Measurements from ENCODE around the gene GNL1.
"Not testable (repeated sequence)": the region's sequence is repeated elsewhere in the genome, so short reads cannot be mapped to it uniquely, and the experiment has no call there.

The GNL1 gene

GRCh38 chr6:30530014-30530413 is 26.3 kb downstream of the GNL1 start:
- H3K4me3 ChIP-seq (ENCODE audit: low read depth, low read length): no peak overlapping the region
- TF ChIP-seq, protein P1, sequence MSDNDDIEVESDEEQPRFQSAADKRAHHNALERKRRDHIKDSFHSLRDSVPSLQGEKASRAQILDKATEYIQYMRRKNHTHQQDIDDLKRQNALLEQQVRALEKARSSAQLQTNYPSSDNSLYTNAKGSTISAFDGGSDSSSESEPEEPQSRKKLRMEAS (IDR thresholded peaks at IDR 0.05; ENCODE audit: low read depth, low read length): 0 out of 2 replicates have a peak, but pooled peaks have one; percentile 1
- TF ChIP-seq MYC (IDR thresholded peaks at IDR 0.05; ENCODE audit: low read depth, low read length) (no peak), POLR2A (IDR thresholded peaks at IDR 0.05; ENCODE audit: extremely low read depth, insufficient read length) (no peak)
- TF ChIP-seq, protein P2, sequence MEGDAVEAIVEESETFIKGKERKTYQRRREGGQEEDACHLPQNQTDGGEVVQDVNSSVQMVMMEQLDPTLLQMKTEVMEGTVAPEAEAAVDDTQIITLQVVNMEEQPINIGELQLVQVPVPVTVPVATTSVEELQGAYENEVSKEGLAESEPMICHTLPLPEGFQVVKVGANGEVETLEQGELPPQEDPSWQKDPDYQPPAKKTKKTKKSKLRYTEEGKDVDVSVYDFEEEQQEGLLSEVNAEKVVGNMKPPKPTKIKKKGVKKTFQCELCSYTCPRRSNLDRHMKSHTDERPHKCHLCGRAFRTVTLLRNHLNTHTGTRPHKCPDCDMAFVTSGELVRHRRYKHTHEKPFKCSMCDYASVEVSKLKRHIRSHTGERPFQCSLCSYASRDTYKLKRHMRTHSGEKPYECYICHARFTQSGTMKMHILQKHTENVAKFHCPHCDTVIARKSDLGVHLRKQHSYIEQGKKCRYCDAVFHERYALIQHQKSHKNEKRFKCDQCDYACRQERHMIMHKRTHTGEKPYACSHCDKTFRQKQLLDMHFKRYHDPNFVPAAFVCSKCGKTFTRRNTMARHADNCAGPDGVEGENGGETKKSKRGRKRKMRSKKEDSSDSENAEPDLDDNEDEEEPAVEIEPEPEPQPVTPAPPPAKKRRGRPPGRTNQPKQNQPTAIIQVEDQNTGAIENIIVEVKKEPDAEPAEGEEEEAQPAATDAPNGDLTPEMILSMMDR (IDR thresholded peaks at IDR 0.05; ENCODE audit: low read depth, low read length): no peak
- peak; percentile 49 for DNase-seq (ENCODE audit: low read depth)

DNA sequence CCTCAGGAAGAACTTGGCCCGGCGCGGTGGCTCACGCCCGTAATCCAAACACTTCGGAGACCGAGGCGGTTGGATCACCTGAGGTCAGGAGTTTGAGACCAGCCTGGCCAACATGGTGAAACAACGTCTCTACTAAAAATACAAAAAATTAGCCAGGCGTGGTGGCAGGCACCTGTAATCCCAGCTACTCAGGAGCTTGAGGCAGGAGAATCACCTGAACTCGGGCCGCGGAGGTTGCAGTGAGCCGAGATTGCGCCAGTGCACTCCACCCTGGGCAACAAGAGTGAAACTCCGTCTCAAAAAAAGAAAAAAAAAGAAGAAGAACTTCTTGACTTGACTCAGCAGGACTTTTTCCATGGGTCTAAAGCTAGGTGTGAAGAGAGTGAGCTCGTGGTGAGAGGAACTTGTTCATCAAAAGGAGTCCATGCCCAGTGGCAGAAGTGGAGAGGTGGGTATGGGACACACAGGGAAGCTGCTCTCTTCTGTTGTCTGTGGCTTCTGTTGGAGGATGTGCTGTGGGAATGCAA is 26.9 kb downstream of the GNL1 start:
- not testable (repeated sequence) for DNase-seq (ENCODE audit: low read depth); H3K4me3 ChIP-seq (ENCODE audit: low read depth, low read length)

DNA sequence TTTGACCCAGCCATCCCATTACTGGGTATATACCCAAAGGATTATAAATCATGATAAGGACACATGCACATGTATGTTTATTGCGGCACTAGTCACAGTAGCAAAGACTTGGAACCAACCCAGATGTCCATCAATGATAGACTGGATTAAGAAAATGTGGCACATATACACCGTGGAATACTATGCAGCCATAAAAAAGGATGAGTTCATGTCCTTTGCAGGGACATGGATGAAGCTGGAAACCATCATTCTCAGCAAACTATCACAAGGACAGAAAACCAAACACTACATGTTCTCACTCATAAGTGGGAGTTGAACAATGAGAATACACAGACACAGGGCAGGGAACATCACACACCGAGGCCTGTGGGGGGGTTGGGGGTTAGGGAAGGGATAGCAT is 29.8 kb downstream of the GNL1 start:
- not testable (repeated sequence) for H3K4me3 ChIP-seq (ENCODE audit: low read depth, low read length); DNase-seq (ENCODE audit: low read depth)

DNA sequence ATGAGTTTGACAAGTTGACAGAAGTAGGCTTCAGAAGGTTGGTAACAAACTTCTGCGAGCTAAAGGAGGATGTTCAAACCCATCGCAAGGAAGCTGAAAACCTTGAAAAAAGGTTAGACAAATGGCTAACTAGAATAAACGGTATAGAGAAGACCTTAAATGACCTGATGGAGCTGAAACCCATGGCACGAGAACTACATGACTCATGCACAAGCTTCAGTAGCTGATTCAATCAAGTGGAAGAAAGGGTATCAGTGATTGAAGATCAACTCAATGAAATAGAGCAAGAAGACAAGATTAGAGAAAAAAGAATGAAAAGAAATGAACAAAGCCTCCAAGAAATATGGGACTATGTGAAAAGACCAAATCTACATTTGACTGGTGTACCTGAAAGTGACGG is 34.3 kb downstream of the GNL1 start:
- H3K4me3 ChIP-seq (ENCODE audit: low read depth, low read length); DNase-seq (ENCODE audit: low read depth): not testable (repeated sequence)

- H3K4me3 ChIP-seq (ENCODE audit: low read depth, low read length); DNase-seq (ENCODE audit: low read depth): not testable (repeated sequence)
These were observed 35.2 kb downstream of the GNL1 start for GRCh38 chr6:30521082-30521481.

DNA sequence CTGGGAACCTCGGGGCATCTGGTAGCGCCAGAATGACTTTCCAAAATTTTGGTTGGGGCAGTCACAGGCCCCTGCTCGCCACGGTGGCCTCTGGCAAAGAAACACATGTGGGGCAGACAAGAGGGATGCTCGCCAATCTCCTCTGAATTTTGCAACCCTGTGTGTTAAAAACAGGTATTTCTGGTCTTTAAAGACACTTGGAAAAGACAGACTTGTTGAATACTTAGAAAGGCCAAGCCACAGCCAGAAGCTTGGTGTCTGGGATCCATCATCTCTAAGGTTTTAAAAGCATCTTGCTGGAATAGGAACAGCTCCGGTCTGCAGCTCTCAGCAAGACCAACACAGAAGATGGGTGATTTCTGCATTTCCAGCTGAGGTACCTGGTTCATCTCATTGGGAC is 35.8 kb downstream of the GNL1 start:
- no peak overlapping the region for H3K4me3 ChIP-seq (ENCODE audit: low read depth, low read length)

DNA sequence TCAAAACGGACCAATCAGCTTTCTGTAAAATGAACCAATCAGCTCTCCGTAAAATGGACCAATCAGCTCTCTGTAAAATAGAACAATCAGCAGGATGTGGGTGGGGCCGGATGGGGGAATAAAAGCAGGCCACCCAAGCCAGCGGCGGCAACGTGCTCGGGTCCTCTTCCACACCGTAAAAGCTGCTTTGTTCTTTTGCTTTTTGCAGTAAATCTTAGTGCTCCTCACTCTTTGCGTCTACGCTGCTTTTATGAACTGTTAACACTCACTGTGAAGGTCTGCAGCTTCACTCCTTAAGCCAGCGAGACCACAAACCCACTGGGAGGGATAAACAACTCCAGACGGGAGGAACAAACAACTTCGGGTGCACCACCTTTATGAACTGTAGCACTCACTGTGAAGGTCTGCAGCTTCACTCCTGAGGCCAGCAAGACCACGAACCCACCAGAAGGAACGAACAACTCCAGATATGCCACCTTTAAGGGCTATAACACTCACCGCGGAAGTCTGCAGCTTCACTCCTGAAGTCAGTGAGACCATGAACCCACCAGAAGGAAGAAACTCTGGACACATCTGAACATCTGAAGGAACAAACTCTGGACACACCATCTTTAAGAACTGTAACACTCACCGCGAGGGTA is 37.7 kb downstream of the GNL1 start:
- H3K4me3 ChIP-seq (ENCODE audit: low read depth, low read length): not testable (repeated sequence)

More for the DNA sequence above, 35.8 kb downstream of the GNL1 start:
- TF ChIP-seq, protein P1 (IDR thresholded peaks at IDR 0.05; ENCODE audit: low read depth, low read length): no peak
- TF ChIP-seq, protein P2 (IDR thresholded peaks at IDR 0.05; ENCODE audit: low read depth, low read length): no peak
- TF ChIP-seq POLR2A (IDR thresholded peaks at IDR 0.05; ENCODE audit: extremely low read depth, insufficient read length) (no peak), MYC (IDR thresholded peaks at IDR 0.05; ENCODE audit: low read depth, low read length) (no peak)
- DNase-seq (ENCODE audit: low read depth): no peak

DNA sequence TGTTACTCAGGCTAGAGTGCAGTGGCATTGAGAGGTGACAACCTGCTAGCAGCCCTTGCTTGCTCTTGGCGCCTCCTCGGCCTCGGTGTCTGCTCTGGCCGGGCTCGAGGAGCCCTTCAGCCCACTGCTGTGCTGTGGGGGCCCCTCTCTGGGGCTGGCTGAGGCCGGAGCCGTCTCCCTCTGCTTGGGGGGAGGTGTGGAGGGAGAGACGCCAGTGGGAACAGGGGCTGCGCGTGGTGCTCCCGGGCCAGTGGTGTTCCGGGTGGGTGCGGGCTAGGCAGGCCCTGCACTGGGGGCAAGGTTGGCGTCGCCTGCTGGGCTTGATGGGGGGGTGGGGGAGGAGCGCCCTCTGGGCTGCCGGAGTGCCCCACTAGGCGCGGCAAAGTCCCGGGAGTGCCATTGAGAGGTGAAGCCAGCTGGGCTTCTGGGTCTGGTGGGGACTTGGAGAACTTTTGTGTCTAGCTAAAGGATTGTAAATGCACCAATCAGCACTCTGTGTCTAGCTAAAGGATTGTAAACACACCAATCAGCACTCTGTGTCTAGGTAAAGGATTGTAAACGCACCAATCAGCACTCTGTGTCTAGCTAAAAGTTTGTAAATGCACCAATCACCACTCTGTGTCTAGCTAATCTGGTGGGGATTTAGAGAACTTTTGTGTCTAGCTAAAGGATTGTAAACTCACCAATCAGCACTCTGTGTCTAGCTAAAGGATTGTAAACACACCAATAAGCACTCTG is 38.4 kb downstream of the GNL1 start:
- H3K4me3 ChIP-seq (ENCODE audit: low read depth, low read length); DNase-seq (ENCODE audit: low read depth): not testable (repeated sequence)

More for the DNA sequence above, 37.7 kb downstream of the GNL1 start:
- peak; percentile 34 for DNase-seq (ENCODE audit: low read depth)

DNA sequence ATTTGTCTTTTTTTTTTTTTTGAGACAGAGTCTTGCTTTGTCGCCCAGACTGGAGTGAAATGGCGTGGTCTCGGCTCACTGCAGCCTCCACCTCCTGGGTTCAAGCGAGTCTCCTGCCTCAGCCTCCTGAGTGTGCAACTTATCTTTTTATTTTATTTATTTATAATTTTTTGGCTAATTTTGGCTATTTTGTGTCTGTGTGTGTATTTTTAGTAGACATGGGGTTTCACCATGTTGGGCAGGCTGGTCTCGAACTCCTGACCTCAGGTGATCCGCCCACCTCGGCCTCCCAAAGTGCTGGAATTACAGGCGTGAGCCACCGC is 39.6 kb downstream of the GNL1 start:
- peak overlapping the region; percentile 64 for H3K4me3 ChIP-seq (ENCODE audit: low read depth, low read length)
- DNase-seq (ENCODE audit: low read depth): not testable (repeated sequence)

DNA sequence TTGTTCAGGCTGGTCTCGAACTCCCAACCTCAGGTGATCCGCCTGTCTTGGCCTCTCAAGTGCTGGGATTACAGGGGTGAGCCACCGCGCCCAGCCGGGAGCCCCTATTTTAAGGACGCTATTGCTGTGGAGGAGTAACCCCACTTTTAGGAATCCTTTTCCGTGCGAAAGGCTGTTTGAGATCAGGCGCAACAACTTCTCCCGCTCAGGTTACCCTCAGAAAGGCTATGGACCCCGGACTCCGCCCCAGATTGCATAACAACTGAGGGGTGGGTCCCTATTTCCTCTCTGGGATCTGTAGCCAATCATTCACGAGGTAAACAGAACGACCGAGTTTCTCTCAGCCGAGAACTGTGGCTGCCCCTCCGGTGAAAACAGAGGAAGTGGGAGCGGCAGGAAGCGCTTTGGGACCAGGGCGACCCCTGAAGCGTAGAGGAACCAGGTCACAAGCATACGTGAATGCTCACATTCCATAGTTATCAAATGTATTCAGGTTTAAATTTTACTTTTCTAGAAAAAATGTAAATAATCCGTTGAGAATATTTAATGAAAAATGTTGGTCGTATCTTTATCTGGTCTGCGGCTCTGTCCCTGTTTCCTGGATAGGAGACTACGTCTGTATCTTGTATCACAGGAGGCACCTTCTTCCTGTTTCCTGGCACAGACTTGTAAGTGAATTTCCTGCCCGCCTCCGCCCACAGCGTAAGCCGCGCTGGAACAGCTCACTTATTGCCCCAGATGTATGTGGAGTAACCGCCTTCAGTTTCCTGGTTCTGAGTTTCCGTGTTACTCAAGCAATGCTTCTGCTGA is 40.1 kb downstream of the GNL1 start:
- peak; percentile 99 for DNase-seq (ENCODE audit: low read depth)
- peak overlapping the region; percentile 64 for H3K4me3 ChIP-seq (ENCODE audit: low read depth, low read length)
- TF ChIP-seq, protein P2 (IDR thresholded peaks at IDR 0.05; ENCODE audit: low read depth, low read length): no peak
- TF ChIP-seq MYC (IDR thresholded peaks at IDR 0.05; ENCODE audit: low read depth, low read length): peak; percentile 16; the same call in 1 of the 2 replicates
- peak; percentile 65 for TF ChIP-seq POLR2A (IDR thresholded peaks at IDR 0.05; ENCODE audit: extremely low read depth, insufficient read length)
- TF ChIP-seq, protein P1 (IDR thresholded peaks at IDR 0.05; ENCODE audit: low read depth, low read length): no peak
